ENCODE results near the gene SOX9. TPM values are rescaled to one million over a fixed set of nuclear protein-coding genes. Genes with fewer than 3 reads are reported as not detected.

SOX9 gene
- total RNA-seq, 4 donors from 2014 or later, result 16.1 to 40.0 (median 33.1) TPM

DNA sequence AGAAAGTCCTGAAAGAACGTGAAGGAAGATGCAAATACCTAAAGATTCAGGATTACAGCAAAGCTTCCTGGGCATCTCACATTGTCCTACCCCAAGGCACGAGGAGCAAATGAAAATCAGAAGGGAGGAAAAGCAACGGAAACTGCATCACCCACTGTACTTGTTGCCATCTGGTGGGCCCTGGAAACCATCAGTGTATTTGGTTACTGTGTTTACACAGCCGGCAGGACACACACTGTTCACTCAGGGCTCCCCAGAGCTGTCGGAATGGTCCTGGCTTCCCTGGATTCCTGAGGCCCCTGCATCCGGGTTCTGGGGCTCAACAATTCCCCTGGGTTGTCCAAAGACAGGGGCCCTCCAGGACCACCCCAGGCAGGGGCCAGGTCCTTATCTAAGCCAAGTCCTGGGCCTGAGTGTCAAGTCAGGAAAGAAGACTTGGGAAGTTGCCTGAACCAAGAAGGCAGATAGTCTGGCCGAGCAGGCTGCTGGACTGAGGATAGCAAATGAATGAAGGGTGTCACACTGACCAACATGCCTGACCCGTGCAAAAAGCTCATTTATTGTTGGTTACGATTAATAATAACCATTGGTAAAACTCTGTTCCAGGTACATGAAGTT, 52.8 kb downstream of the SOX9 start:
- Histone ChIP-seq H3K27ac (no peak overlapping the region), H3K4me3 (no peak overlapping the region), H3K27me3 (no peaks in the 10 kb centered on the region), H3K9me3 (no peaks in the 10 kb centered on the region), H3K4me1 (no peaks in the 10 kb centered on the region), H3K36me3 (no peaks in the 10 kb centered on the region)
- DNase-seq, result no peak
- TF ChIP-seq CTCF (IDR thresholded peaks at IDR 0.05) (no peak), POLR2A (IDR thresholded peaks at IDR 0.05) (no peak)

- H3K27me3 ChIP-seq, result no peaks in the 10 kb centered on the region
- H3K27ac ChIP-seq, result no peak overlapping the region
- H3K36me3 ChIP-seq, result no peaks in the 10 kb centered on the region
- no peaks in the 10 kb centered on the region for H3K9me3 ChIP-seq
- no peak for DNase-seq
- TF ChIP-seq POLR2A (IDR thresholded peaks at IDR 0.05) (no peak), CTCF (IDR thresholded peaks at IDR 0.05) (no peak)
- no peak overlapping the region for H3K4me3 ChIP-seq
- H3K4me1 ChIP-seq, result no peaks in the 10 kb centered on the region
Measured at GRCh38 chr17:72175263-72175662, 54.4 kb downstream of the SOX9 start.

Measured in Peyer's patch (tissue), 4 donors.